Measurements from ENCODE around the gene HIF1A.
"Not testable (repeated sequence)": the region's sequence is repeated elsewhere in the genome, so short reads cannot be mapped to it uniquely, and the experiment has no call there.

The HIF1A gene

DNA sequence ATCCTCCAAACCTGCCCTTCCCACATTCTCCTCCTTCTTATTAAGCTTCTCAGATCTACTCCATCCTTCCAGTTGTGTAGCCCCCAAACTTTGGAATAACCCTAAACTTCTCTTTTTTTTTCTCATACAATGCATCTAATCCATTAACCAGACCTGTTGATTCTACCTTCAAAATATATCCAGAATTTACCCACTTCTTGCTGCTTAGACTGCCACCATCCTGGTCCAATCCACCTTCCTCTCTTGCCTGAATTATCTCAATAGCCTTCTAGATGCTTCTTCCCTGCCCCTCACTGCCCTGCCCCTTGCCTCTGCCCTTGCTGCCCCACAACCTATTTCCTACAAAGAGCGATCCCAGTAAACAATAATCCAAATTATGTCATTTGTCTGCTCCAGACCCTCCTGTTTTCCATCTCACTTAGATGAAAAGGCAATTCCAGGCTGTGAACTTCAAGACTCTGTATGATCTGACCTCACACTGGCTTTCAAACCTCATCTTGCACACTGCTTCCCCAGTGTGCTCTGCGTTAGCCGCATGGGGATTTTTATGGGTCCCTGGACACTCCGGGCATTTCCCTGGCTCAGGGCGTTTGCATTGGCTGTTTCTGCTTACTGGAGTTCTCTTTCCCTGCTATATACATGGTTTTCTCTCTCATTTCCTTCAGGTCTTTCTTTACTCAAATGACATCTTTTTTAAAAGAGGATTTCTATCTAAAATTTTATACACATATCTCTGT is 42.6 kb upstream of the HIF1A start:
- no peak overlapping the region for H3K9ac ChIP-seq (ENCODE audit: insufficient read length, low read depth)
- DNase-seq (ENCODE audit: low read depth, low spot score) = no peak

GRCh38 chr14:61653507-61653906 is 41.8 kb upstream of the HIF1A start:
- Histone ChIP-seq H3K9ac (ENCODE audit: insufficient read length, low read depth) (no peak overlapping the region), H3K4me1 (ENCODE audit: insufficient read depth, insufficient read length) (no peaks in the 10 kb centered on the region), H3K9me3 (ENCODE audit: insufficient read depth, low read length) (no peaks in the 10 kb centered on the region), H3K36me3 (ENCODE audit: insufficient read depth, insufficient read length, low read length) (no peaks in the 10 kb centered on the region), H3K4me3 (ENCODE audit: insufficient read length, low read depth) (no peak overlapping the region), H3K27me3 (ENCODE audit: insufficient read depth, insufficient read length) (no peaks in the 10 kb centered on the region)
- no peak for DNase-seq (ENCODE audit: low read depth, low spot score)
- TF ChIP-seq ZNF274 (IDR thresholded peaks at IDR 0.05; ENCODE audit: low read depth, low read length) (no peak), YY1 (IDR thresholded peaks at IDR 0.05; ENCODE audit: insufficient read depth, insufficient read length) (no peak), SUZ12 (IDR thresholded peaks at IDR 0.05; ENCODE audit: extremely low read depth, insufficient read depth, insufficient read length) (no peak)

More for the DNA sequence above, 42.6 kb upstream of the HIF1A start:
- H3K4me1 ChIP-seq (ENCODE audit: insufficient read depth, insufficient read length) = no peaks in the 10 kb centered on the region
- no peaks in the 10 kb centered on the region for H3K9me3 ChIP-seq (ENCODE audit: insufficient read depth, low read length)
- no peaks in the 10 kb centered on the region for H3K36me3 ChIP-seq (ENCODE audit: insufficient read depth, insufficient read length, low read length)
- TF ChIP-seq ZNF274 (IDR thresholded peaks at IDR 0.05; ENCODE audit: low read depth, low read length) = no peak
- no peak for TF ChIP-seq SUZ12 (IDR thresholded peaks at IDR 0.05; ENCODE audit: extremely low read depth, insufficient read depth, insufficient read length)
- TF ChIP-seq YY1 (IDR thresholded peaks at IDR 0.05; ENCODE audit: insufficient read depth, insufficient read length) = no peak
- H3K4me3 ChIP-seq (ENCODE audit: insufficient read length, low read depth) = no peak overlapping the region
- H3K27me3 ChIP-seq (ENCODE audit: insufficient read depth, insufficient read length) = no peaks in the 10 kb centered on the region

DNA sequence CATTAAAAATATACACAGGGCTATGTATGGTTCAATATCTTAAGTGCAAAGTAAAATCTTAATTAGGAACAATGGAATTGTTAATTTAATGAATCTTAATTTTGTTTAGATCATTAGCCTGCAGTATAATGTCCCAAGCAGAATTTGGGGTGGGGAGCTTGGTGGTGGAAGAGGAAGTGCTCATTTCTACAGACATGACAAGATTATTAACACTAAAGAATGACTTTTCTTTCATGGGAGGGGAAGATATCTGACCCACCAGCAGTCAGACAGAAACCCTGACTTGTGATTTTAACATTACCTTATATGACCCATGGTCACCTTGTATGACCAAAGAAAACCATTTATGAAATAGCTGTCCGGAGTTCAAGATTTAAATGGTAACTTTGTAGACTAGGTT is 41.3 kb upstream of the HIF1A start:
- Histone ChIP-seq H3K9me3 (ENCODE audit: insufficient read depth, low read length) (no peaks in the 10 kb centered on the region), H3K4me1 (ENCODE audit: insufficient read depth, insufficient read length) (no peaks in the 10 kb centered on the region), H3K9ac (ENCODE audit: insufficient read length, low read depth) (no peak overlapping the region), H3K4me3 (ENCODE audit: insufficient read length, low read depth) (no peak overlapping the region), H3K27me3 (ENCODE audit: insufficient read depth, insufficient read length) (no peaks in the 10 kb centered on the region), H3K36me3 (ENCODE audit: insufficient read depth, insufficient read length, low read length) (no peaks in the 10 kb centered on the region)
- no peak for TF ChIP-seq ZNF274 (IDR thresholded peaks at IDR 0.05; ENCODE audit: low read depth, low read length)
- no peak for TF ChIP-seq SUZ12 (IDR thresholded peaks at IDR 0.05; ENCODE audit: extremely low read depth, insufficient read depth, insufficient read length)
- TF ChIP-seq YY1 (IDR thresholded peaks at IDR 0.05; ENCODE audit: insufficient read depth, insufficient read length) = no peak
- no peak for DNase-seq (ENCODE audit: low read depth, low spot score)

DNA sequence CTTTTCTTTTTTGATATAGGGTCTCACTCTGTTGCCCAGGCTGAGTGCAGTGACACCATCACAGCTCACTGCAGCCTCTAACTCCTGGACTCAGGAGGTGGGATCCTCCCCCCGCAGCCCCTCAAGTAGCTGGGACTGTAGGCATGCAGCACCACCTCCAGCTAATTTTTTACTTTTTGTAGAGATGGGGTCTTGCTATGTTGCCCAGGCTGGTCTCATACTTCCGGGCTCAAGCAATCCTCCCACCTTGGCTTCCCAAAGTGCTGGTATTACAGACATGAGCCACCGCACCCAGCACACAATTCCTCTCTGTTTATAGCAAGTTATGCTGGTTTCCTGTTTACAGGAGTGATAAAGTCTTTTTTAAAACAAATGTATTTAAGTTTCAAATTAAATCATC is 39.5 kb upstream of the HIF1A start:
- no peak for DNase-seq (ENCODE audit: low read depth, low spot score)
- TF ChIP-seq ZNF274 (IDR thresholded peaks at IDR 0.05; ENCODE audit: low read depth, low read length) (no peak), YY1 (IDR thresholded peaks at IDR 0.05; ENCODE audit: insufficient read depth, insufficient read length) (no peak), SUZ12 (IDR thresholded peaks at IDR 0.05; ENCODE audit: extremely low read depth, insufficient read depth, insufficient read length) (no peak)
- Histone ChIP-seq H3K9ac (ENCODE audit: insufficient read length, low read depth) (no peak overlapping the region), H3K27me3 (ENCODE audit: insufficient read depth, insufficient read length) (no peaks in the 10 kb centered on the region), H3K9me3 (ENCODE audit: insufficient read depth, low read length) (no peaks in the 10 kb centered on the region), H3K36me3 (ENCODE audit: insufficient read depth, insufficient read length, low read length) (no peaks in the 10 kb centered on the region), H3K4me1 (ENCODE audit: insufficient read depth, insufficient read length) (no peaks in the 10 kb centered on the region), H3K4me3 (ENCODE audit: insufficient read length, low read depth) (no peak overlapping the region)

DNA sequence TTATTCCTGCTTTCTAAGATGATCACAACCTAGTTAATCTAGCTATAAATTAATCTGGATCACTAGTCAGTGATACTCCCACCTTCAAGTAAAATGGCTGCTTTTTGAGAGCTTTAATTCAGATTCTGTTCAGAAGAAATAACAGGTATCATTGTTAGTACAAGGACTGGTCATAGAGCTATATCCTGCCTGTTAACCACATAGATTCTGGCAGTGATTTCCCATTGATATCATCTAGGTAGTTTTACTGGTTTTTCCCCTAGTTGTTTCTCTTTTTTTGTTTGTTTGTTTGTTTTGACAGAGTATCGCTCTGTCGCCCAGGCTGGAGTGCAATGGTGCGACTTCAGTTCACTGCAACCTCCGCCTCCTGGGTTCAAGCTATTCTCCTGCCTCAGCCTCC is 39.0 kb upstream of the HIF1A start:
- no peaks in the 10 kb centered on the region for H3K4me1 ChIP-seq (ENCODE audit: insufficient read depth, insufficient read length)
- H3K4me3 ChIP-seq (ENCODE audit: insufficient read length, low read depth) = no peak overlapping the region
- no peaks in the 10 kb centered on the region for H3K9me3 ChIP-seq (ENCODE audit: insufficient read depth, low read length)
- H3K9ac ChIP-seq (ENCODE audit: insufficient read length, low read depth) = no peak overlapping the region
- no peaks in the 10 kb centered on the region for H3K27me3 ChIP-seq (ENCODE audit: insufficient read depth, insufficient read length)
- TF ChIP-seq YY1 (IDR thresholded peaks at IDR 0.05; ENCODE audit: insufficient read depth, insufficient read length) (no peak), SUZ12 (IDR thresholded peaks at IDR 0.05; ENCODE audit: extremely low read depth, insufficient read depth, insufficient read length) (no peak), ZNF274 (IDR thresholded peaks at IDR 0.05; ENCODE audit: low read depth, low read length) (no peak)
- no peaks in the 10 kb centered on the region for H3K36me3 ChIP-seq (ENCODE audit: insufficient read depth, insufficient read length, low read length)
- no peak for DNase-seq (ENCODE audit: low read depth, low spot score)

- H3K36me3 ChIP-seq (ENCODE audit: insufficient read depth, insufficient read length, low read length); H3K9me3 ChIP-seq (ENCODE audit: insufficient read depth, low read length): not testable (repeated sequence)
These were observed 37.2 kb upstream of the HIF1A start for GRCh38 chr14:61658111-61658510.

GRCh38 chr14:61659582-61659981 is 35.7 kb upstream of the HIF1A start:
- Histone ChIP-seq H3K4me3 (ENCODE audit: insufficient read length, low read depth) (no peak overlapping the region), H3K27me3 (ENCODE audit: insufficient read depth, insufficient read length) (no peaks in the 10 kb centered on the region), H3K4me1 (ENCODE audit: insufficient read depth, insufficient read length) (no peaks in the 10 kb centered on the region), H3K36me3 (ENCODE audit: insufficient read depth, insufficient read length, low read length) (no peaks in the 10 kb centered on the region), H3K9me3 (ENCODE audit: insufficient read depth, low read length) (no peaks in the 10 kb centered on the region), H3K9ac (ENCODE audit: insufficient read length, low read depth) (no peak overlapping the region)
- TF ChIP-seq YY1 (IDR thresholded peaks at IDR 0.05; ENCODE audit: insufficient read depth, insufficient read length) (no peak), SUZ12 (IDR thresholded peaks at IDR 0.05; ENCODE audit: extremely low read depth, insufficient read depth, insufficient read length) (no peak), ZNF274 (IDR thresholded peaks at IDR 0.05; ENCODE audit: low read depth, low read length) (no peak)
- DNase-seq (ENCODE audit: low read depth, low spot score) = no peak

More at GRCh38 chr14:61658111-61658510, 37.2 kb upstream of the HIF1A start:
- DNase-seq (ENCODE audit: low read depth, low spot score); H3K9ac ChIP-seq (ENCODE audit: insufficient read length, low read depth); H3K4me1 ChIP-seq (ENCODE audit: insufficient read depth, insufficient read length); H3K27me3 ChIP-seq (ENCODE audit: insufficient read depth, insufficient read length); H3K4me3 ChIP-seq (ENCODE audit: insufficient read length, low read depth): not testable (repeated sequence)

Data from NT2/D1 (cell line).